Caco-2 (cell line): ENCODE measurements around the gene BEND7. TPM values are rescaled to one million over a fixed set of nuclear protein-coding genes. Genes with fewer than 3 reads are reported as not detected.

ENCODE experiments used
- BruUV-seq: library from RNA; stranded (reverse); fragments of 400-500 nt; replicated peaks from 2 replicates; lab custom pipeline; 2021; lab: Mats Ljungman, UMichigan
- CTCF ChIA-PET: fragments of 300-600 bp; sonication (Branson Sonifier 250); formaldehyde crosslinking; loops from one replicate; lab custom pipeline; 2022; ENCODE audit warnings: antibody characterized with exemption; lab: Charles Lee
- POLR2A ChIA-PET: fragments of 300-600 bp; sonication (Branson Sonifier 250); formaldehyde crosslinking; loops from one replicate; lab custom pipeline; 2022; ENCODE audit warnings: antibody characterized with exemption; lab: Charles Lee
- DNase-seq, 2 experiments: peaks; one replicate each; pipeline versions ENCODE4 v3.0.0 to v3.0.0-alpha.2; 2020 to 2022
- H3K27me3 ChIP-seq: replicated peaks from 2 replicates; pipeline ENCODE4 v1.6.0; 2011; ENCODE audit warnings: low read length; ENCODE audit not compliant: control insufficient read depth, insufficient read depth
- H3K36me3 ChIP-seq: 2 replicates; pipeline ENCODE4 v1.5.1; 2011; ENCODE audit warnings: low read length; ENCODE audit not compliant: control insufficient read depth, insufficient read depth
- H3K4me1 ChIP-seq: fragments of 250-450 bp; sonication (Bioruptor Pico); 2 replicates; pipeline ENCODE4 v1.5.1; 2020; ENCODE audit warnings: mild to moderate bottlenecking
- H3K4me3 ChIP-seq: 2 replicates; pipeline ENCODE4 v1.5.1; 2011; ENCODE audit warnings: low read depth, mild to moderate bottlenecking, control low read depth, low read length
- H3K9me3 ChIP-seq: fragments of 250-450 bp; sonication (Bioruptor Pico); 2 replicates; pipeline ENCODE4 v1.5.1; 2020; ENCODE audit warnings: mild to moderate bottlenecking, moderate library complexity
- H3K27ac Mint-ChIP-seq: one replicate; pipeline ENCODE4 v1.8.0; 2022; ENCODE audit warnings: mixed read lengths; ENCODE audit not compliant: unreplicated experiment
- H3K27me3 Mint-ChIP-seq: one replicate; pipeline ENCODE4 v1.8.0; 2022; ENCODE audit warnings: mixed read lengths; ENCODE audit not compliant: insufficient read depth, unreplicated experiment
- H3K36me3 Mint-ChIP-seq: one replicate; pipeline ENCODE4 v1.8.0; 2022; ENCODE audit warnings: mild to moderate bottlenecking, mixed read lengths; ENCODE audit not compliant: insufficient read depth, unreplicated experiment
- H3K4me1 Mint-ChIP-seq: one replicate; pipeline ENCODE4 v1.8.0; 2022; ENCODE audit warnings: low read depth, mixed read lengths; ENCODE audit not compliant: unreplicated experiment
- H3K4me3 Mint-ChIP-seq: one replicate; pipeline ENCODE4 v1.8.0; 2022; ENCODE audit warnings: mild to moderate bottlenecking, moderate library complexity, mixed read lengths; ENCODE audit not compliant: unreplicated experiment
- H3K9me3 Mint-ChIP-seq: one replicate; pipeline ENCODE4 v1.8.0; 2022; ENCODE audit warnings: mixed read lengths; ENCODE audit not compliant: unreplicated experiment
- CTCF ChIP-seq, 2 experiments: fragments of 200-600 bp in 1 of 2; IDR thresholded peaks; 1 replicate in 1 of 2; 2 replicates in 1 of 2; pipeline versions ENCODE4 v1.5.1 to v1.8.0; 2011 to 2022; ENCODE audit warnings: antibody characterized with exemption in 1 of 2, control low read depth in 1 of 2, inconsistent platforms in 1 of 2, low read depth in 1 of 2, low read length in 1 of 2, mild to moderate bottlenecking in 1 of 2, moderate library complexity in 1 of 2; ENCODE audit not compliant: insufficient read depth in 1 of 2, severe bottlenecking in 1 of 2, unreplicated experiment in 1 of 2
- intact Hi-C: fragments of 100-400 bp; cut with micrococcal nuclease; formaldehyde crosslinking; loops from one replicate; pipeline ENCODE4 v1.10.0; 2022; ENCODE audit not compliant: unreplicated experiment
- total RNA-seq: library from RNA; stranded (reverse); gene quantifications from 2 replicates; pipeline ENCODE4 v1.2.3, GENCODE V29; 2022

The BEND7 gene
- total RNA-seq, 1 experiment from 2014 or later, result 27.8 TPM

GRCh38 chr10:13414137-13414536 lies 114.7 kb downstream of the BEND7 start:
- peaks cover 17% of the 10 kb centered on the region for H3K9me3 ChIP-seq
- H3K36me3 ChIP-seq, result no peaks in the 10 kb centered on the region
- intact Hi-C loops, result no loop called here
- Mint-ChIP-seq H3K36me3 (no peaks in the 10 kb centered on the region), H3K4me1 (peaks cover 20% of the 10 kb centered on the region), H3K9me3 (peaks cover 32% of the 10 kb centered on the region), H3K4me3 (no peak overlapping the region), H3K27me3 (no peaks in the 10 kb centered on the region), H3K27ac (no peak overlapping the region)
- BruUV-seq, result no TSS peak
- no peak for DNase-seq
- TF ChIP-seq CTCF (IDR thresholded peaks at IDR 0.05; ENCODE audit: insufficient read depth in 1 of 2, low read depth in 1 of 2, low read length in 1 of 2, severe bottlenecking in 1 of 2, unreplicated experiment in 1 of 2), result no peak
- peaks cover 23% of the 10 kb centered on the region for H3K4me1 ChIP-seq
- H3K4me3 ChIP-seq, result no peak overlapping the region
- ChIA-PET CTCF (interaction anchor here (0.7 to 2.6 kb wide), 7 partner anchors 10 to 123 kb away, joined by 3 to 23 read pairs (median 7); no protein-coding TSS in a partner anchor), POLR2A (interaction anchor here (1.0 kb wide), 1 partner anchor 30 kb away, joined by 3 read pairs; no protein-coding TSS in a partner anchor)
- H3K27me3 ChIP-seq, result no peaks in the 10 kb centered on the region

- H3K36me3 Mint-ChIP-seq, result no peaks in the 10 kb centered on the region
- H3K9me3 Mint-ChIP-seq, result peaks cover 32% of the 10 kb centered on the region
- H3K27me3 Mint-ChIP-seq, result no peaks in the 10 kb centered on the region
- H3K27me3 ChIP-seq, result no peaks in the 10 kb centered on the region
- intact Hi-C loops, result no loop called here
- no peak overlapping the region for H3K27ac Mint-ChIP-seq
- TF ChIP-seq CTCF (IDR thresholded peaks at IDR 0.05; ENCODE audit: insufficient read depth in 1 of 2, low read depth in 1 of 2, low read length in 1 of 2, severe bottlenecking in 1 of 2, unreplicated experiment in 1 of 2), result no peak
- BruUV-seq, result no TSS peak
- ChIA-PET POLR2A (no interaction called here), CTCF (interaction anchor here (0.8 kb wide), 1 partner anchor 28 kb away, joined by 3 read pairs; no protein-coding TSS in a partner anchor)
- DNase-seq, result no peak
- H3K4me1 ChIP-seq, result peaks cover 23% of the 10 kb centered on the region
- peaks cover 17% of the 10 kb centered on the region for H3K9me3 ChIP-seq
- H3K4me1 Mint-ChIP-seq, result peaks cover 20% of the 10 kb centered on the region
- H3K4me3 ChIP-seq, result no peak overlapping the region
- no peaks in the 10 kb centered on the region for H3K36me3 ChIP-seq
- H3K4me3 Mint-ChIP-seq, result no peak overlapping the region
Observed at GRCh38 chr10:13412894-13413293, 115.9 kb downstream of the BEND7 start.

GRCh38 chr10:13404791-13405190 lies 124.0 kb downstream of the BEND7 start:
- CTCF ChIA-PET, result interaction anchor here (0.6 to 1.2 kb wide), 3 partner anchors 10 to 33 kb away, joined by 4 to 6 read pairs (median 5); no protein-coding TSS in a partner anchor
- peaks cover 3% of the 10 kb centered on the region; the same call in 1 of the 2 replicates for H3K4me1 ChIP-seq
- no peaks in the 10 kb centered on the region for H3K36me3 Mint-ChIP-seq
- no TSS peak for BruUV-seq
- POLR2A ChIA-PET, result no interaction called here
- H3K9me3 ChIP-seq, result peaks cover 8% of the 10 kb centered on the region
- no peaks in the 10 kb centered on the region for H3K27me3 ChIP-seq
- H3K4me3 ChIP-seq, result no peak overlapping the region
- H3K36me3 ChIP-seq, result no peaks in the 10 kb centered on the region
- DNase-seq, result no peak
- peaks cover 10% of the 10 kb centered on the region for H3K9me3 Mint-ChIP-seq
- no peak for TF ChIP-seq CTCF (IDR thresholded peaks at IDR 0.05; ENCODE audit: insufficient read depth in 1 of 2, low read depth in 1 of 2, low read length in 1 of 2, severe bottlenecking in 1 of 2, unreplicated experiment in 1 of 2)
- H3K4me1 Mint-ChIP-seq, result peaks cover 8% of the 10 kb centered on the region
- H3K4me3 Mint-ChIP-seq, result no peak overlapping the region
- no peaks in the 10 kb centered on the region for H3K27me3 Mint-ChIP-seq
- no peak overlapping the region for H3K27ac Mint-ChIP-seq
- intact Hi-C loops, result no loop called here
